Measurements from ENCODE around the gene AHRR. TPM values are rescaled to one million over a fixed set of nuclear protein-coding genes. Genes with fewer than 3 reads are reported as not detected.

The AHRR gene
- total RNA-seq, 1 donor from 2014 or later = 54.9 TPM

- H3K36me3 Mint-ChIP-seq (ENCODE audit: unreplicated experiment) = peaks cover 21% of the 10 kb centered on the region
- peak overlapping the region; percentile 93 for H3K27ac Mint-ChIP-seq (ENCODE audit: unreplicated experiment)
- peaks cover 67% of the 10 kb centered on the region for H3K4me1 Mint-ChIP-seq (ENCODE audit: unreplicated experiment)
- no peaks in the 10 kb centered on the region for H3K27me3 Mint-ChIP-seq (ENCODE audit: unreplicated experiment)
- no peak for TF ChIP-seq CTCF (IDR thresholded peaks at IDR 0.05)
- H3K9me3 Mint-ChIP-seq (ENCODE audit: unreplicated experiment) = no peaks in the 10 kb centered on the region
- no peak for DNase-seq (ENCODE audit: extremely low spot score, unreplicated experiment)
- no peak overlapping the region for H3K4me3 Mint-ChIP-seq (ENCODE audit: unreplicated experiment)
These were observed 94.6 kb downstream of the AHRR start for GRCh38 chr5:415928-416635.

- no peaks in the 10 kb centered on the region for H3K27me3 Mint-ChIP-seq (ENCODE audit: unreplicated experiment)
- H3K27ac Mint-ChIP-seq (ENCODE audit: unreplicated experiment) = peak overlapping the region; percentile 93
- no peak for TF ChIP-seq CTCF (IDR thresholded peaks at IDR 0.05)
- no peak overlapping the region for H3K4me3 Mint-ChIP-seq (ENCODE audit: unreplicated experiment)
- H3K36me3 Mint-ChIP-seq (ENCODE audit: unreplicated experiment) = peaks cover 19% of the 10 kb centered on the region
- H3K9me3 Mint-ChIP-seq (ENCODE audit: unreplicated experiment) = no peaks in the 10 kb centered on the region
- no peak for DNase-seq (ENCODE audit: extremely low spot score, unreplicated experiment)
- peaks cover 64% of the 10 kb centered on the region for H3K4me1 Mint-ChIP-seq (ENCODE audit: unreplicated experiment)
These were observed 95.1 kb downstream of the AHRR start for GRCh38 chr5:416636-416960.

GRCh38 chr5:417301-418161 lies 96.0 kb downstream of the AHRR start:
- no peak for DNase-seq (ENCODE audit: extremely low spot score, unreplicated experiment)
- no peaks in the 10 kb centered on the region for H3K9me3 Mint-ChIP-seq (ENCODE audit: unreplicated experiment)
- H3K27ac Mint-ChIP-seq (ENCODE audit: unreplicated experiment) = peak overlapping the region; percentile 93
- no peak for TF ChIP-seq CTCF (IDR thresholded peaks at IDR 0.05)
- no peaks in the 10 kb centered on the region for H3K27me3 Mint-ChIP-seq (ENCODE audit: unreplicated experiment)
- H3K36me3 Mint-ChIP-seq (ENCODE audit: unreplicated experiment) = peaks cover 14% of the 10 kb centered on the region
- peaks cover 60% of the 10 kb centered on the region for H3K4me1 Mint-ChIP-seq (ENCODE audit: unreplicated experiment)
- peak overlapping the region; percentile 18 for H3K4me3 Mint-ChIP-seq (ENCODE audit: unreplicated experiment)

- H3K4me3 Mint-ChIP-seq (ENCODE audit: unreplicated experiment) = no peak overlapping the region
- peaks cover 21% of the 10 kb centered on the region for H3K36me3 Mint-ChIP-seq (ENCODE audit: unreplicated experiment)
- no peak for DNase-seq (ENCODE audit: extremely low spot score, unreplicated experiment)
- H3K9me3 Mint-ChIP-seq (ENCODE audit: unreplicated experiment) = no peaks in the 10 kb centered on the region
- peak overlapping the region; percentile 93 for H3K27ac Mint-ChIP-seq (ENCODE audit: unreplicated experiment)
- TF ChIP-seq CTCF (IDR thresholded peaks at IDR 0.05) = no peak
- peaks cover 62% of the 10 kb centered on the region for H3K4me1 Mint-ChIP-seq (ENCODE audit: unreplicated experiment)
- no peaks in the 10 kb centered on the region for H3K27me3 Mint-ChIP-seq (ENCODE audit: unreplicated experiment)
These were observed 96.9 kb downstream of the AHRR start for GRCh38 chr5:418162-419121.

Data from osteocyte (in vitro differentiated cells).